Measurements from ENCODE around the gene C8G.

C8G gene

GRCh38 chr9:136910901-136911245 lies 34.2 kb upstream of the C8G start:
- DNase-seq (ENCODE audit: insufficient read length, low spot score) (no peak), FAIRE-seq (no peak)
- TF ChIP-seq, protein P1, sequence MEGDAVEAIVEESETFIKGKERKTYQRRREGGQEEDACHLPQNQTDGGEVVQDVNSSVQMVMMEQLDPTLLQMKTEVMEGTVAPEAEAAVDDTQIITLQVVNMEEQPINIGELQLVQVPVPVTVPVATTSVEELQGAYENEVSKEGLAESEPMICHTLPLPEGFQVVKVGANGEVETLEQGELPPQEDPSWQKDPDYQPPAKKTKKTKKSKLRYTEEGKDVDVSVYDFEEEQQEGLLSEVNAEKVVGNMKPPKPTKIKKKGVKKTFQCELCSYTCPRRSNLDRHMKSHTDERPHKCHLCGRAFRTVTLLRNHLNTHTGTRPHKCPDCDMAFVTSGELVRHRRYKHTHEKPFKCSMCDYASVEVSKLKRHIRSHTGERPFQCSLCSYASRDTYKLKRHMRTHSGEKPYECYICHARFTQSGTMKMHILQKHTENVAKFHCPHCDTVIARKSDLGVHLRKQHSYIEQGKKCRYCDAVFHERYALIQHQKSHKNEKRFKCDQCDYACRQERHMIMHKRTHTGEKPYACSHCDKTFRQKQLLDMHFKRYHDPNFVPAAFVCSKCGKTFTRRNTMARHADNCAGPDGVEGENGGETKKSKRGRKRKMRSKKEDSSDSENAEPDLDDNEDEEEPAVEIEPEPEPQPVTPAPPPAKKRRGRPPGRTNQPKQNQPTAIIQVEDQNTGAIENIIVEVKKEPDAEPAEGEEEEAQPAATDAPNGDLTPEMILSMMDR (IDR thresholded peaks at IDR 0.05; ENCODE audit: insufficient read depth, missing control alignments), result no peak

DNA sequence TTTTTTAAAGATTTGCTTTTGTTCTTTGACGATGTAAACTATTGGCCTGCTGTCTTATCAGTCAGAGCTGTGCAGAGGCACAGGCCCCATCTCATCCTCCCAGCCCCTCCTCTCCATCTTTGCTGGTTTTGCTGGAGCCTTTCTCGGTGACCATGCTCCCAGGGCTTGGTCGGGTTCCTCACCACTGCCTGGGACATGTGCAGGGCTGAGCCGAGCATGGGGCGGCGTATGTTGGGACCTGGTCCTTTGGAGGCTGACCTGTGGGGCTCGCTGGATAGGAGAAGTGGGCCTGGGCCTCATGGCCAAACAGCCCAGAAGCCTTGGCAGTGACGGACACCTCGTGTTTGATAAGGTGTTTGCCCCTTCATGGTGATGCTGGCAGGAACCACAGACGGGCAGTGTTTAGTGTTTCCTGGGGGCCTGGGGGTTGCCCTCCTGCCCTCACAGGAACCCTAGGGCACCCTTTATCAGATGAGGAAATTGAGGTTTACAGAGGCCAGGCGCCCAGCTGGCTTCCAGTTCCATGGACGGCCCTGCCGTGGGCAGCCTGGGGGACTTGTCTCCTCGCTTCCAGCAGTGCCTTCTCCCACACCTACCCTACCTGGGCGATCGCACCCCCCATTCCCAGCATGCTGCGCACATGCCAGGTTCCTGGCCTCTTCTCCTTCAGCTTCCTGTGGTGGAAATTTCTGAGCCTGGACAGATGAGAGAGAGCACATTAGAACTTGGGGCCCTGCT lies 31.2 kb upstream of the C8G start:
- FAIRE-seq (no peak), DNase-seq (ENCODE audit: insufficient read length, low spot score) (no peak)
- TF ChIP-seq, protein P1 (IDR thresholded peaks at IDR 0.05; ENCODE audit: insufficient read depth, missing control alignments), result no peak

GRCh38 chr9:136915632-136916329 lies 29.3 kb upstream of the C8G start:
- FAIRE-seq (no peak), DNase-seq (ENCODE audit: insufficient read length, low spot score) (no peak)
- TF ChIP-seq, protein P1 (IDR thresholded peaks at IDR 0.05; ENCODE audit: insufficient read depth, missing control alignments), result no peak

DNA sequence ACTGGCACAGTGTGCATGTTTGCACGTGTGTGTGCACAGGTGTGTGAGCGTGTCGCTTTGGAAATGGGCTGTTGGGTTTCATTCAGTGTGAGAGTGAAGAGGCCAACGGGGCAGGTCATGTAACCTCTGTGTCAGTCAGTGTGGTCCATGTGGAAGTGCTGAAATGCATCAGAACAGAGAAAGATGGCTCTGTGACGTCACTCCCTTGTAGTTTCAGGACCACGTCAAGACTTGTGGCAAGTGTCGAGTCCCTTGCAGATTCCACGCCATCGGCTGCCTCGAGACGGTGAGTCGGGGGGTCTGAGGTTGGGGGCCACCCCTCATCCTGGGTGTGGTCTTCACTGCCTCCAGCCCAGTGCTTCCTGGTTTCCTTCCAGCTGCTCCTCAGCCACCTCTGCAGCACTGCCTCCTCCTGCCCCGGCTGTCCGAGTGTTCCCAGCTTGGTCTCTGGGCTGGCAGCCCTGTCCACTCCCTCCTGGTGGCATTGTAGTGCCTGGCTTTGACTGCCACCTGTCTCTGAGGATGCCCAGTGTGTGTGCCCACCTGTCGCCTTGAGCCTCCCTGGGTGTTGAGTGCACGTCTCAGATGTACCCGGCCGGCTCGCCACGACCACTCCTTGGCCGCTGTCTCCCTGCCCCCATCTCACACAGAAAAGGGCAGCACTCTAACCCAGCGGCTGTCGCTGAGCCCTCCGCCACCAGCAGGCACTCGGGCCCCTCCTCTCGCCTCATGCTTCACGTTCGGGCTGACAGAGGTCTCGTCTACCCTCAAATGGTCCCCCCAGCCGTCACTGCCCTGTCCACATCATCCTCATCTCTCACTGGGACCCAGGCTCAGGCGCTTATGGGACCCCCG lies 28.5 kb upstream of the C8G start:
- TF ChIP-seq, protein P1 (IDR thresholded peaks at IDR 0.05; ENCODE audit: insufficient read depth, missing control alignments), result no peak
- DNase-seq (ENCODE audit: insufficient read length, low spot score), result no peak
- FAIRE-seq, result no peak

DNA sequence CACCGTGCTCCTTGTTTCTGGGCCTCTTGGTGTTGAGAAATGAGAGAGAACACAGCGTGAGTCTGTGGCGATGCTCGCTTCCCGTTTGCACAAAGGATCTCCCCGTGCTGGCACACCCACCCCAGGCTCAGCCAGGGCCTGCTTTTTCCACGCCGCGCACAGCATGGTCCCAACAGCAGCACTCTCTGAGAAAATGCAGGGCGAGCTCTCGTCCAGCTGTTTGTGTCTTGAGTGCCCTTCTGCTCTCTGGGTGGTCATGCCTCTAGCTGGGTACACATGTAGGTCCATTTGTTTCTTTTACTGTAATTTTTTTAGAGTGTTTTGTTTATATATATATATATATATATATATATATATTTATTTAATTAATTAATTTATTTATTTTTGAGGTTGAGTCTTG lies 27.1 kb upstream of the C8G start:
- FAIRE-seq (no peak), DNase-seq (ENCODE audit: insufficient read length, low spot score) (no peak)
- TF ChIP-seq, protein P1 (IDR thresholded peaks at IDR 0.05; ENCODE audit: insufficient read depth, missing control alignments), result no peak

DNA sequence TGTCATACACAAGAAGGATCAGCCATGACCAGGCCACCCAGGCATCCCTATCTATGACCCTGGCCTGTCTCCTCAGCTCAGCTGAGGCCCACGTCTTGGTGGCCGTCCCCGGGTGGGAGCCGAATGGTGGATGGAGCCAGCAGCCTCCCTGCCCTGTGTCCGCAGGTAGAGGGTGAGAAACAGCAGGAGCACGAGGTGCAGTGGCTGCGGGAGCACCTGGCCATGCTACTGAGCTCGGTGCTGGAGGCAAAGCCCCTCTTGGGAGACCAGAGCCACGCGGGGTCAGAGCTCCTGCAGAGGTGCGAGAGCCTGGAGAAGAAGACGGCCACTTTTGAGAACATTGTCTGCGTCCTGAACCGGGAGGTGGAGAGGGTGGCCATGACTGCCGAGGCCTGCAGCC lies 25.0 kb upstream of the C8G start:
- DNase-seq (ENCODE audit: insufficient read length, low spot score) (no peak), FAIRE-seq (no peak)

More for the DNA sequence above, 25.0 kb upstream of the C8G start:
- TF ChIP-seq, protein P1 (IDR thresholded peaks at IDR 0.05; ENCODE audit: insufficient read depth, missing control alignments), result no peak

Data from D721Med (cell line).